IMR-90 (cell line): ENCODE results near the gene GATD1.

Source experiments
- BHLHE40 ChIP-seq: fragments of 150-350 bp; IDR thresholded peaks from 2 replicates; pipeline ENCODE4 v1.6.1; 2016; ENCODE audit warnings: mild to moderate bottlenecking, low read depth, low read length
- CEBPB ChIP-seq: IDR thresholded peaks from 2 replicates; pipeline ENCODE4 v1.6.1; 2012; ENCODE audit warnings: low read depth, low read length, improper control_type of control experiment
- CTCF ChIP-seq: conservative IDR thresholded peaks from 2 replicates; pipeline ENCODE4 v1.5.1; 2012; ENCODE audit warnings: mild to moderate bottlenecking, low read depth, low read length, improper control_type of control experiment
- NFE2L2 ChIP-seq: fragments of 150-350 bp; IDR thresholded peaks from 2 replicates; pipeline ENCODE4 v1.6.1; 2016; ENCODE audit warnings: low read depth, mild to moderate bottlenecking, low read length
- POLR2A ChIP-seq: IDR thresholded peaks from 2 replicates; pipeline ENCODE4 v1.6.1; 2012; ENCODE audit warnings: mild to moderate bottlenecking, low read depth, low read length
- RAD21 ChIP-seq: IDR thresholded peaks from 2 replicates; pipeline ENCODE4 v1.6.1; 2012; ENCODE audit warnings: low read length, improper control_type of control experiment
- SMC3 ChIP-seq: fragments of 150-350 bp; IDR thresholded peaks from 2 replicates; pipeline ENCODE4 v1.6.1; 2016; ENCODE audit warnings: low read depth, mild to moderate bottlenecking, antibody characterized with exemption, low read length, moderate library complexity

GRCh38 chr11:792873-793272 lies 15.6 kb upstream of the GATD1 start:
- no peak for TF ChIP-seq SMC3
- no peak for TF ChIP-seq CTCF
- no peak for TF ChIP-seq POLR2A
- no peak for TF ChIP-seq BHLHE40
- no peak for TF ChIP-seq CEBPB
- no peak for TF ChIP-seq NFE2L2
- TF ChIP-seq RAD21: no peak
